Pons (tissue), 1 donor: Measurements from ENCODE around the gene HCAR3.
A peak's percentile ranks its signal among the peaks of the same experiment; 100 is the strongest.
"Not testable (repeated sequence)": the region's sequence is repeated elsewhere in the genome, so short reads cannot be mapped to it uniquely, and the experiment has no call there.

Source experiments
- DNase-seq: peaks from one replicate; pipeline ENCODE4 v3.0.0-alpha.2; 2016; ENCODE audit warnings: low spot score

The HCAR3 gene

DNA sequence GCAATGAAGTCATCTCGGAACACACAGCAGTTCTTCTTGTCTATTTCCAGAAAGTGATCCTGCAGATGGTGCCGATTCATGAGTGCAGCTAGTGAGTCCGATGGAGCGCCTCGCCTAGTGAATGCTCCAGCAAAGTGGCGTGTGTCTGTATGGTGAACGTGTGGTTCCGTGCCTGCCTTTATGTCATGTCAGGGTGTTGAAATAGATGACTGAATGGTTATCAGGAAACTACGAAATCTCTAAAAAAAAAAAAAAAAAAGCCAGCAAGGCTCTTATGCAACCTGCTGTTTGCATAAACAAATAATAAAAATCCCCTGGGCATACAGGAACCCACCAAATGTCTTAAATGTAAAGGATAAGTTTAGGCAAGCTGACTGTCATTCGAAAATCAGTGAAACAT, at the start of gene HCAR3:
HCAR3 (minus strand) TSS at position 154 of the 400 bp plus-strand sequence; CDS start at position 80, 74 bp downstream.
- DNase-seq = not testable (repeated sequence)

DNA sequence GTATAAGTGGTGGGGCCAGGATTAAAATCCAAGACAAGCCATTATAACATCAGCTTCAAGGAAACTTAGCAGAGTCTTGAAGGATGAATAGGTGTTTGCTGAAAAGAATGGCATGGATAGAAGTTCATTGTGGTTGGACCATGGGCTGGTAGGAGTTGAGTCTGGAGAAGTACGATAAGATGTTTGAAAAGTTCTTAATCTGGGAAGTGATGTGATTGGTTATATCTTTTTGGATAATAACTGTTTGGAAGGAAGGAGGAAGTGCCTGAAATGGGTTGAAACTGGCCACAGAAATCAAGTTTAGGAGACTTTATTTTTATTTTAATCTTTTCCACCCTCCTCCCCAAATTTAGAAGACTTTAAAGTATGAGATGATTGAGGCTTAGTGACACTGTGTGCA, 41.0 kb upstream of the HCAR3 start:
- DNase-seq = no peak

GRCh38 chr12:122754790-122755189, 38.2 kb upstream of the HCAR3 start:
- no peak for DNase-seq

DNA sequence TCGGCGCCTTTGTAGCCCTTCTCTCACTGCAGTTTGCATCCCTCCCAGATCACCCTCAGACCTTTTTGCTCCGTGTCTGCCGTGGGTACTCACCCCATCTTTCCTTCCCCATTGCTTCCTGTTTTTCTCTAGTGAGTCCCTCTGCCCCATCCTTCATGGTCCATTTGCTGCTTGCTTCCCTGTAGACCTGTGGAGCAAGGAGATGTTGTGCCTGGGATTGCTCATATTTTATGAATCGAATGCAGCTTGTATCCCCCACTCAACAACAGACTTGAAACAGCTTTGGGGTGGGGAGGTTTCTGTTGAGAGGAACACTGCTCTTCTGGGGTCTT, 36.7 kb upstream of the HCAR3 start:
- DNase-seq = no peak

GRCh38 chr12:122752464-122753318, 36.1 kb upstream of the HCAR3 start, which contains the start of gene DENR:
Gene DENR (plus strand): TSS chr12:122752824. CDS start chr12:122753702, 878 bp downstream.
- peak; percentile 95 for DNase-seq

- not testable (repeated sequence) for DNase-seq
Observed at GRCh38 chr12:122750781-122751515, 34.3 kb upstream of the HCAR3 start.

DNA sequence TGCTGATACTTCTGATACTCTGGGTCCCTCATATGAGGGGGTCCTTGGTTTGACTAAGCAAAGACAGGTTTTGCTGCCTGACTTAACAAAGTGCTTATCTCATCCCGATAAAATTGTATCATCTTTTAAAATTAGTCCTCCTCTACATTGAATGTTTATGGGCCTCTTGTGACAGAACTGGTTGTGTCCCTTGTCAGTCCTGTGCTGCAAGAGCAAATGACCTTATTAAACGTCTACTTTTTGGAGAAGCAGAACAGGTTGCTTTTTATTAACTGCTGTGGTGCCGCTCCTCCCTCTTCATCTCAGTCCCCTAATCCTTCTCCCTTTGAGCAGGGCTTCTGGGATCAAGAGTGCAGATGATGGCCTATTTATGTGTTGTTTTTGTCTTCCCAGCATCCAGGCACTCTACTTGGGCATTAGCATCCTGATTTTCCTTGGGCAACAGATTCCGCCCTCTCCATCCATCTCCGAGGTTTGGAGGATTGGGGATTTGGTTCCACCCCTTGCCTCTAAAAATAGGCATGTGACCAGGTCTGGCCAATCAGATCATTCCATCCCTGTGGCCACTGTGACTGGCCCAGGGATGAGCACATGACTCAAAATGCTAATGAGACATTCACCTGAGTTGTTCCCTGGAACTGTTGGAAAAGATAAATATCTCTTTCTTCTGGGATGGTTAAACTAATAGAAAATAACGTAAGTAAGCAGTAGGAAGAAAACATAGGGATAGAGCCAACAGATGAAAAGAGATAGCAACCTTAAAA, 33.1 kb upstream of the HCAR3 start:
- DNase-seq = no peak

GRCh38 chr12:122747224-122748135, 30.9 kb upstream of the HCAR3 start:
- DNase-seq = no peak

DNA sequence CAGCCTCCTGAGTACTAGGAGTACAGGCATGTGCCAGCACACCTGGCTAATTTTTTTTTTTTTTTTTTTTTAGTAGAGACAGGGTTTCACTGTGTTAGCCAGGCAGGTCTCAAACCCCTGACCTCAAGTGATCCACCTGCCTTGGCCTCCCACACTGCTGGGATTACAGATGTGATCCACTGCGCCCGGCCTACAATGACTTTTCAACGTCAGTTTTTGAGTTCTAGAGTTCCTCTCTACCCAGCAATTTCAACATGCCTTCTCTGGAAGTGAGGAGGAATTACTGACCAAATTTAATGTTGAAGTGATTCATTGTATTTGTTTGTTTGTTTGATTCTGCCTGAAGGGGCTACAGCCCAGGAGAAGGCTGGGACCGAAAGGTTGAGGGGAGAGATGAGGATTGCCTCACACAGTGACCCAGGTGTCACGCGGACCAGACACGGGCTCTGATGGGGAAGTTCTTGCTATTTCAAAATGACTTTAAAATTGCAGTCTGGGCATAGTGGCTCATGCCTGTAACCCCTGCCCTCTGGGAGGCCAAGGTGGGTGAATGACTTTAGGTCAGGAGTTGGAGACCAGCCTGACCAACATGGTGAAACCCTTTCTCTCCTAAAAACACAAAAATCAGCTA, 27.4 kb upstream of the HCAR3 start:
- peak; percentile 41 for DNase-seq

DNA sequence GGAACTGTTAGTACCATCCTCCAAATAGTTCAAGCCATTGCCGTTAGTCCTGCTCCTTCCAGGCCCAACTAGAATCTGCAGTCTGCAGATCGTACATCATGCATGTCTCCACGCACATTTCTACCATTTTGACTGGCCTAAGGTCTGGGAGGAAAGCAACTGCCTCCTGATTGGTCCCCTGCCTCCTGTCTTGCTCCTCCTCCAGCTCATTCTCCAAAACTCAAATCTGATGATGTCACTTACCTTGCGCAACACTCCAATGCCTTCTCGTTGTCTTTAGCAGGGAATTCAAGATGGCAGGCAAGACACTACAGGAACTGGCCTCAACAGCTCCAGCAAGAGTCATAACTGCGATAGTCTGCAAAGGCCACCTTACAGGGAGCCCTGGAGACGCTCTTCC, 23.7 kb upstream of the HCAR3 start:
- DNase-seq = no peak

DNA sequence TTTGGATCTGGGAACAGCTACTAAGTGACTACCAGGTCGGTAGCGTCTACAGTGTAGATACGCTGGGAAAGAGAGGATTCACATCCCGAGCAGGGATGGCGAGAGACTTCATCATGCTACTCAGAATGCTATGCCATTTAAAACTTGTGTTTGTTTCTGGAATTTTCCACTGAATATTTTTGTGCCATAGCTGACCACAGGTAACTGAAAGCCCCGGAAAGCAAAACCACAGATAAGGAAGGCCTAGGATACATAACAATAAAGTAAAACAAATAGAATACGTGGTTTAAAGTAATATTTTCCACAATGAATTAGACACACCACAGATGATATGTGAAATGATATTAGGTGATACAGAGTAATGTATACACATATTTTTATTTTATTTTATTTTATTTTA, 22.0 kb upstream of the HCAR3 start:
- DNase-seq = no peak

DNA sequence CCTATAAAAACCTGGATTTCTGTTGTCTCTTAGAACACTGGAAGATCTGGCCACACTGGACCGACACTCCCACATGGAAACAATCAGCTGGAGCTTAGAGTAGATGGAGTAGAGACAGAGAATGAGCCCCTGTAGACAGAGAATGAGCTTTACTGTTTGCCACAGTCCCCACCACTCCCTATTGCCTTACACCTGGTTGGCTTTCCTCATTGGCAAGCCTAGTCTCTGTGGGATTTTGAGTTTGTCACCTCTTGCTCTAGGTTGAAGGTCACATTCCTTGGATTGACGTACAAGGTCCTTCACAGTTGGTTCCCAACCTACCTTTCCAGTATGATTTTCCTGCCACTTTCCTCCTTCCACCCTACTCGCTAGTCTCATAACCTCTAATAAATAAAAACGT, 16.0 kb upstream of the HCAR3 start:
- no peak for DNase-seq

DNA sequence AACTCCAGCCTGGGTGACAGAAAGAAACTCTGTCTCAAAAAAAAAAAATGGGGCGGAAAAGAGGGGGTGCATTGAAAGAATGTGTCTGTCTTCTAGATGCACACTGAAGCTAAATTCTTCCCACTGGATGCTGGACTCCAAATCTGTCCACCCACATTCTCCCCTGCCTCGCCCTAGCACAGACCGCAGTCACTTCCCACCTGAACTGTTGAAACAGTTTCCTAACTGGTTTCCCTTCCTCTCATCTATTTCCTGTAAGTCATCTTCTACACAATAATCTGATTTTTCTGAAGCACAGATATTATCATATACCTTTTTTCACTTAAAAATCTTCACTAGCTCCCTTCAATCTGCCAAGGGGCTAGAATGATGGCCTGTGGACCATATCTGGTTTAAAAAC, 15.6 kb upstream of the HCAR3 start:
- DNase-seq = no peak

- DNase-seq = no peak
Observed at GRCh38 chr12:122730215-122731014, 13.8 kb upstream of the HCAR3 start, which contains the start of gene HCAR1. Gene HCAR1 (minus strand): TSS chr12:122730844. CDS start chr12:122730339, 505 bp downstream.

DNA sequence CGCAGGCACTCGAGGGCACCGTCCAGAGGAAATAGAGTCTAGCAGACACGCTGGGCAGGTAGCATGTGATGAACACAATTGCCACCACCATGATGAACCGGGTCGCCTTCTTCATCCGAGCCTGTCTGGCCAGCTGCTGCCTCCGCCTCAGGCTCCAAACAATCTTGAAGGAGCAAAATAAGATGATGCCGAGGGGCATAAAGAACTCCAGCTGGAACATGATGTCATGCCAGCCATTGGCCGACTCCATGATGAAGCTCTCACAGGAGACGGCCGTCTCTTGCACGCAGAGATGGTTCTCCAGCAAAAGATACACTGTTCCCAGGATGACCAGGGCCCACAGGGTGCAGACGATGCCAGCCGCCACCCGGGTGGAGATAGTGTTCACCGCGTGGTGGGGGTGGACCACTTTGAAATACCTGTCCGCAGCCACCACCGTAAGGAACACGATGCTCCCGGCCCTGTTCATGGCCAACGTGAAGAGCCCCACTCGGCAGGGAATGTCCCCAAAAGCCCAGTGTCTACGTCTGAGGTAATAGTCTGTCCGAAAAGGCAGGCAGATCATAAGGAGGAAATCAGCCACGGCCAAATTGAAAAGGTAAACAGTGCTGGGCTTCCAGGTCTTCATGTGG, 13.1 kb upstream of the HCAR3 start:
- no peak for DNase-seq

DNA sequence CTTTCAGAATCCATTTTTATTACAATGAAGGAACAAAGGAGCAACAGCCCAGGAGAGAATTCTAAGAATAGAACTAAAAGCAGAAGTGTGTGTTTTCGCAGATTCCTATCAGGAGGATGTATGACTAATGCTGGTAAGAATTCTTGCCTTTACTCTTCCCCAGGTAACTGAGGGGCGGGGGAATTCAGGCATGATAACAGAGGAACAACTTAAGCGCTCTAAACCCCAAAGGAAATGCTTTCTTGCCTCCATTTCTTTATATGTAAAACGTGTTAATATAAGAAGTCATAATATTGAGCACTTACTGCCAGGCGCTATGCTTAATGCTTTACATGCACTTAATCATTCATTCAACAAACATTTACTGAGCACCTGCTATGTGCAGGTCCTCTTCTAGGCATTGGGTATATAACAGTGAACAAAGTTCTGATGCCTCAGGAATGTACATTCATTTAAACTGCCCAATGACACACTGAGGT, 9.5 kb upstream of the HCAR3 start:
- peak; percentile 45 for DNase-seq

DNA sequence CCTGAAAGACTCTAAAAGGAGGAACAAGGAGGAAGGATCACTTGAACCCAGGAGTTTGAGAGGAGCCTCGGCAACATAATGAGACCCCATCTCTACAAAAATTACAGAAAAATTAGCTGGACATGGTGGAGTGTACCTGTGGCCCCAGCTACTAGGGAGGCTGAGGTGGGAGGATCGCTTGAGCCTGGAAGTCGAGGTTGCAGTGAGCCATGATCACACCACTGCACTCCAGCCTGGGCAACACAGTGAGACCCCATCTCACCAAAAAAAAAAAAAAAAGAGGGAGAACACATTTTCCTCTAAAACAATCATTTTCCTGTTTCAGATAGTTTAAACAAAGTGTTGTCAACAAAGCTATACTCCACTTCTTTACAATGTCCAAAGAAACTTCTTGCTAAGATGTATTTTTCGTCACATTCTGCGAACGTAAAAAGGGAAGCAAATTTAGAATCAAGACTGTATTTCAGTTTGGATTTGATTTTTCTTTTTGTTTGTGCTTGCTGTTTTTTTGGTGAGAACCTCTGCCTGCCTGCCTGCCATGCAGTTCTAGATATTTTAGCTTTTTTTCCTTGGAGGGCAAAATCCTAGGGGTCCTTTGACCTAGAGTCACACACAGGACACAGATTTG, 9.0 kb upstream of the HCAR3 start:
- DNase-seq = no peak

DNA sequence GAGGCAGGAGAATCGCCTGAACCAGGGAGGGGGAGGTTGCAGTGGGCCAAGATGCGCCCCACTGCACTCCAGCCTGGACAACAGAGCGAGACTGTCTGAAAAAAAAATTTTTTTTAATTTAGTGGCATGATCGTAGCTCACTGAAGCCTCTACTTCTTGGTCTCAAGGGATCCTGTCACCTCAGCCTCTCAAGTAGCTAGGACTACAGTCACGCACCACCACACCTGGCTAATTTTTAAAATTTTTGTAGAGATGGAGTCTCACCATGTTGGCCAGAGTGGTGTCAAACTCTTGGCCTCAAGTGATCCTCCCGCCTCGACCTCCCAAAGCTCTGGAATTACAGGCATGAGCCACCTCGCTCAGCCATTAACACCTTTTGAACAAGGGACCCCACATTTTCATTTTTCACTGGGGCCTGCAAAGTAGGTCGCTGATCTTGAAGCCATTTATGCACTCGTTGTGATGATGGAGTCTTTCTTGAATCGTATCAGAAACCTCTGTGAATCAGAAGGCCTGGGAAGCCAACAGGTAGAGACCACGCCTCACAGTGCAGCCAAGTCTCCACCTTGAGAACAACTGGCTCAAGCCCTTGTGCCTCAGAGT, 8.1 kb upstream of the HCAR3 start:
- DNase-seq = no peak
